ENCODE measurements around the gene NUBPL.
A peak's percentile ranks its signal among the peaks of the same experiment; 100 is the strongest.

- TF ChIP-seq GATA2 (IDR thresholded peaks at IDR 0.05; ENCODE audit: low read depth, low read length) (peak; percentile 74; the same call in 1 of the 2 replicates), GATA3 (IDR thresholded peaks at IDR 0.05; ENCODE audit: low read depth, low read length) (peak; percentile 79)
Observed at GRCh38 chr14:31819281-31819680, 258.1 kb downstream of the NUBPL start.

Measured in SH-SY5Y (cell line).